Stimulated activated CD4-positive, alpha-beta T cell treated with anti-CD3 and anti-CD28 coated beads, Interleukin-4, amount 100 ng/mL, for 1 hour (primary cell): ENCODE measurements around the gene RDX.
"Not testable (repeated sequence)": the region's sequence is repeated elsewhere in the genome, so short reads cannot be mapped to it uniquely, and the experiment has no call there.

Experiments used
- DNase-seq: peaks from one replicate; pipeline ENCODE4 v3.0.0-alpha.2; 2020

RDX gene

GRCh38 chr11:110296226-110297075 lies at the start of gene RDX:
Gene RDX (minus strand): TSS chr11:110296614. CDS start chr11:110279692, 16,922 bp downstream.
- peak; percentile 67 for DNase-seq

GRCh38 chr11:110345743-110346142 lies 49.3 kb upstream of the RDX start:
- DNase-seq, result no peak

GRCh38 chr11:110340436-110340835 lies 44.0 kb upstream of the RDX start:
- DNase-seq, result no peak

GRCh38 chr11:110339456-110340250 lies 43.2 kb upstream of the RDX start:
- DNase-seq, result no peak

- DNase-seq, result no peak
Measured at GRCh38 chr11:110338684-110339083, 42.3 kb upstream of the RDX start.

- DNase-seq, result peak; percentile 20
Measured at GRCh38 chr11:110337570-110338193, 41.3 kb upstream of the RDX start.

GRCh38 chr11:110336054-110336453 lies 39.6 kb upstream of the RDX start:
- no peak for DNase-seq

GRCh38 chr11:110335358-110335757 lies 38.9 kb upstream of the RDX start:
- DNase-seq, result no peak

- no peak for DNase-seq
Measured at GRCh38 chr11:110331626-110332025, 35.2 kb upstream of the RDX start.

- no peak for DNase-seq
Measured at GRCh38 chr11:110329445-110329844, 33.0 kb upstream of the RDX start.

- DNase-seq, result no peak
Measured at GRCh38 chr11:110327508-110327907, 31.1 kb upstream of the RDX start.

- no peak for DNase-seq
Measured at GRCh38 chr11:110323786-110324185, 27.4 kb upstream of the RDX start.

GRCh38 chr11:110319501-110319900 lies 23.1 kb upstream of the RDX start:
- no peak for DNase-seq

- DNase-seq, result no peak
Measured at GRCh38 chr11:110318638-110319404, 22.4 kb upstream of the RDX start.

GRCh38 chr11:110317516-110317932 lies 21.1 kb upstream of the RDX start:
- no peak for DNase-seq

- no peak for DNase-seq
Measured at GRCh38 chr11:110314366-110315095, 18.1 kb upstream of the RDX start.

GRCh38 chr11:110312670-110313069 lies 16.3 kb upstream of the RDX start:
- DNase-seq, result no peak

- no peak for DNase-seq
Measured at GRCh38 chr11:110311783-110312579, 15.6 kb upstream of the RDX start.

GRCh38 chr11:110308071-110308470 lies 11.7 kb upstream of the RDX start:
- no peak for DNase-seq

- DNase-seq, result not testable (repeated sequence)
Measured at GRCh38 chr11:110306019-110306388, 9.6 kb upstream of the RDX start.
